Epidermal melanocyte (primary cell): ENCODE data around the gene UBAP2.
A peak's percentile ranks its signal among the peaks of the same experiment; 100 is the strongest.

Experiments used
- DNase-seq: peaks from one replicate; pipeline ENCODE4 v3.0.0; 2011; ENCODE audit warnings: low spot score; ENCODE audit not compliant: insufficient read length

Gene UBAP2, protein sequence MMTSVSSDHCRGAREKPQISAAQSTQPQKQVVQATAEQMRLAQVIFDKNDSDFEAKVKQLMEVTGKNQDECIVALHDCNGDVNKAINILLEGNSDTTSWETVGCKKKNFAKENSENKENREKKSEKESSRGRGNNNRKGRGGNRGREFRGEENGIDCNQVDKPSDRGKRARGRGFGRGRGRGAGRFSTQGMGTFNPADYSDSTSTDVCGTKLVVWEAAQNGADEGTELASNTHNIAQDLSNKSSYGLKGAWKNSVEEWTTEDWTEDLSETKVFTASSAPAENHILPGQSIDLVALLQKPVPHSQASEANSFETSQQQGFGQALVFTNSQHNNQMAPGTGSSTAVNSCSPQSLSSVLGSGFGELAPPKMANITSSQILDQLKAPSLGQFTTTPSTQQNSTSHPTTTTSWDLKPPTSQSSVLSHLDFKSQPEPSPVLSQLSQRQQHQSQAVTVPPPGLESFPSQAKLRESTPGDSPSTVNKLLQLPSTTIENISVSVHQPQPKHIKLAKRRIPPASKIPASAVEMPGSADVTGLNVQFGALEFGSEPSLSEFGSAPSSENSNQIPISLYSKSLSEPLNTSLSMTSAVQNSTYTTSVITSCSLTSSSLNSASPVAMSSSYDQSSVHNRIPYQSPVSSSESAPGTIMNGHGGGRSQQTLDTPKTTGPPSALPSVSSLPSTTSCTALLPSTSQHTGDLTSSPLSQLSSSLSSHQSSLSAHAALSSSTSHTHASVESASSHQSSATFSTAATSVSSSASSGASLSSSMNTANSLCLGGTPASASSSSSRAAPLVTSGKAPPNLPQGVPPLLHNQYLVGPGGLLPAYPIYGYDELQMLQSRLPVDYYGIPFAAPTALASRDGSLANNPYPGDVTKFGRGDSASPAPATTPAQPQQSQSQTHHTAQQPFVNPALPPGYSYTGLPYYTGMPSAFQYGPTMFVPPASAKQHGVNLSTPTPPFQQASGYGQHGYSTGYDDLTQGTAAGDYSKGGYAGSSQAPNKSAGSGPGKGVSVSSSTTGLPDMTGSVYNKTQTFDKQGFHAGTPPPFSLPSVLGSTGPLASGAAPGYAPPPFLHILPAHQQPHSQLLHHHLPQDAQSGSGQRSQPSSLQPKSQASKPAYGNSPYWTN

DNA sequence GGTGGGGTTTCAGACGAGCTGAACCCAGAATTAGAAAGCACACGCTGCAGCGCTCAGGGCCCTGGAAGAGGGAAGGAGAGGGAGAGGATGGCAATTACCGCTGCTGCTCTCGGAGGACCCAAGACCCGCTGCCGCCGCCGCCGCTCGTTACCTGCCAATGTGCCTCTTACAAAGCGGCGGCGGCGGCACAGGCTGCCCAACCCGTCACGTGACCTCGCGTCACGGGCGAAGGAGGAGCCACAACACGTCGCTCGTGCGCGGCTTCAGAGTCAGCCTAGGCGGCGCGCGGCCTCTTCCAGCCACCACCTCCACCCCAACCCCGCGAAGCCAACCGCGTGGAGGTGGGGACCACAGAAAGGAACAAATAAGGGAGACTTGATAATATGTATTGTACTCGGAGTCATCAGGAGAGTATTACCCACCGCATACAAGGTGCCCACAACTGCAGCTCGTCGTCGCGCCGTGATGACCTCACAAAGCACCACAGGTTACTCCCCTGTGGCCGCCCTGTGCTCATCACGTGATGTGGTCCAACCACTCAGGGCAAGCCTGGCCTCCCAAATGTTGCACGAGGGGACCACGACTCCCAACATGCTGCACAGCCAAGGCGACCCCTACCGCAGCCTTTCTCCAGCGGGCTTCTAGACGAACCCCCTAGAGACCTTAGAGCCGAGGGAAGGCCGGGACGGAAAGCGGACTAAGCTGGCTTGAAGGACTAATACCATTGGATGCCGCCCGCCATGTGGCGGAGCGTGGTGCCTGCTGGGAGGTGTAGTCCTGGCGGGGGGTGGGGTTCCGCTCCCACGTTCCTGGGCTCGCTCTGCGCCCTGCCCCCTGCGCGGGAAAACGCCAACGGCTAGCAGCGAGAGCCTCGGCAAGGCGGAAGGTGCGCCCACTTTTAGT is at the start of gene UBAP2:
TSS of gene UBAP2 (minus strand) at position 161 of the 903 bp plus-strand sequence. CDS start 31,739 bp downstream, outside the sequence.
- DNase-seq: peak; percentile 93

DNA sequence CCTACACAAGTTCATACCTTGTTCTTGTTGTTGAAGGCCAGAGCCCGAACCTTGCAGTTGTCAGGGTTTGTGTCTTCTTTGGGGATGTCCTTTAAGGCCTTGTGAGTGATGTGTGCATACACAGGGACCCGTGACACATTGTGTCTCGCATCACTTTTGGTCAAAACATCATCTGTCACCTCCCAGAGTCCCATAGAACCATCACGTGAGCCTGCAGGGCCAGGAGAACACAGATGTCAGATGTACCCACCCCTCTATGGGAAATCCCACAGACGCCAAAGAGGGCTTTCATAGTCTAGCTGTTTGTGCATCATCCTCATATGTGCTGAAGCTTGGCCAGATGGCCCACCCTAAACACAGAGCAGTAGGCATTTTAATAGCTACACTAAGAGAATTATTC is 49.6 kb upstream of the UBAP2 start:
- no peak for DNase-seq

DNA sequence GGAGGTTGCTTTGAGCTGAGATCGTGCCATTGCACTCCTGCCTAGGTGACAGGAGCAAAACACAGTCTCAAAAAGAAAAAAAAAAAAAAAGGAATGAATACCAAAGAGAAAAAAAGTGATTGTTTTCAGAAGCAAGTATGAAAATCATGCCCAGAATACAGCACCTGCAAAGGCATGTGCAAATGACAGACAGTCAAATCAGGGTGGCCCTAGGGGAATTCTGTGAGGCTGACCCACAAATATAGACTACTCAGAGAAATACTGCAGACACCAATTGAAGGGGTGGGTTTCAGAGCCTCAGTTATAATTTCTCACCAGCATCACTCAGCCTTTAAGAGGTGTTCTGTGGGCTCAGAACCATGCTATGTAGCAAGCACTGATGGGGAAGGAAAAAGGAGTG is 49.2 kb upstream of the UBAP2 start:
- no peak for DNase-seq

DNA sequence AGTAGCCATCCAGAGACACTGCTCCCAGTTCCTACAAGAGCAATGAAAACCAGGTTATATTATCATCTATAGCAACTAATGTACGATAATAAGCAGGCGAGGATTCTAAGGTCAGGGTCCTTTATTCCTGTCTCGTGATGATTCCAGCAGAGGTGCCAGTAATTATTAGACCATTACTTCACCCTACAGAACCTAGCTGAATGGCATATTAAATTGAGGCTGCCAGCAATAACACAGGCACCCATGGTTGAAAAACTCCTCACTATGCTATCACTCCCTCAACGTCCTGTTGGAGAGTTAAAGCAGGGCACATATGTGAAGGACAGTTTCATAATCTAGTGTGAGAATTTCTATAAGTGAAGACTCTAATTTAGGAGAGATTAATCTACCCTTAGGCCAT is 48.1 kb upstream of the UBAP2 start:
- DNase-seq: no peak

DNA sequence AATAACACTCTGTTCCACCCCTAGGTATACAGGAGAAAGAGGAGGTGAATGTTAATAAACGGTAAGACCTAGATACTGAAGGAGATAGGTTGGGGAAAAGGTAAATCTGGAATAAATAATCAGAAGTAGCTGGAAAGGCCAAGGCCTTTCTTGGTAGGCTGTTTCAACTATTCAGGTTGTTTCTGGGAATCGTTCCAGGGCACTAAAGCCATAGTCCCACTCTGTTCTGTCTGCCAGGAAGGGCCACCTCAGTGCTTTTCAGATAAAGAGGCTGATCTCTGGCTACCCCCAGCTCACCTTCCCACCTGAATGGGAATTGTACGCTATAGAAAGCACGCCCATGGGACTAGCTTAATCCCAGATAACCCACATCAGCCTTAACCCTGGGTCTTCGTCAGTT is 44.9 kb upstream of the UBAP2 start:
- no peak for DNase-seq

DNA sequence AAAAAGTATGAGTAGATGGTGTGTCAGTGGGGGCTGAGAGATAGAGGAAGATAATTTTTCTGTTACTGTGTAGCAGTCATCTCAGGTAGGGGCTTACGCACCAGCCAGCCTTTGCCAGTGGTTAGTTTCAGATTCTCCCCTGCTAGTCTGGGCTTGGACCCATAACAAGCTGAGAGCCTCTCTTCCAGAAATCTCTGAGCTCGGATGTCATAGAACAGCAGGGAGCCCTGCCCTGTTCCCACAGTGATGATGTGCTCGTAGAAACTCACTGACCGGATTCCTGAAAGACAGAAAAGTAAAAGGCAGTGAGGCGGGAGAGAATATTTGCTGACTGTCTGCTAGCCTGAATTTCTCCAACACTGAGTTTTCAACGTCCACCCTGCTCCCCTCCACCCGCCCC is 40.6 kb upstream of the UBAP2 start:
- no peak for DNase-seq

DNA sequence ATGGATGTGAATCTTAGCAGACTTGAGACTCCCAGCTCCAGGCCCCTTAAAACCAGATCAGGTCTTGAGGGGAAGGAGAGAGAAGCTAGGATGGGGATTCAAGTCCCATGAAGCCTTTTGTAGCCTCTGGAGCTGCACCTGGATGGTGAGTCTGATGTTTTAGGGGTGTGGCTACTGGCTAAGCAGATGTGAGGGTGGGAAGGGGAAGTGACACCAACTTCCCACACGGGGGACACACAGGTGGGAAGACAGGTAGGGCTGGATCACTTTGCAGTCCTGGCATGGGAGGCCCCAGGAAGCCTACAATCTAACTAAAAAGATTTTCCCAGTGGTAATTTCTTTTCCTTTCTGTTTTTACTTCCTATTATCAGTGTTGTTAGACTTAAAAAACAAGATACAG is 38.7 kb upstream of the UBAP2 start:
- no peak for DNase-seq

DNA sequence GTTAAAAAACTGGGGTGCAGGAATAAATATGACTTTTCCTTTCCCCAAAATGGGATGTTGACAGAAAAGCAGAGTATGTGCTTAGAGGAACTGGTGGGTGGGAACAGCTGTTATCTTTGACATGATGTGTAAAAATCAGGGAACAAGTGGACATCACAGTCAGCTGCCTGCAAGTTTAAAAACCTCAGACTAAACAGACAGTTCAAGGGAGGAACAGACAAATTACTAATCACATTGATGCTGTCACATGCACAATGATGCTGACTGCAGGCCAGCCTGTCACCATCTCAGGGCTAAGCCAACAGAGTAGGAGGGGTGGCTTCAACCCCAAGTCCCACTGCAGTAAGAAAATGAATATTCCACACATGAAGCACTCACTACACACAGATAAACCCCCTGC is 38.2 kb upstream of the UBAP2 start:
- no peak for DNase-seq

DNA sequence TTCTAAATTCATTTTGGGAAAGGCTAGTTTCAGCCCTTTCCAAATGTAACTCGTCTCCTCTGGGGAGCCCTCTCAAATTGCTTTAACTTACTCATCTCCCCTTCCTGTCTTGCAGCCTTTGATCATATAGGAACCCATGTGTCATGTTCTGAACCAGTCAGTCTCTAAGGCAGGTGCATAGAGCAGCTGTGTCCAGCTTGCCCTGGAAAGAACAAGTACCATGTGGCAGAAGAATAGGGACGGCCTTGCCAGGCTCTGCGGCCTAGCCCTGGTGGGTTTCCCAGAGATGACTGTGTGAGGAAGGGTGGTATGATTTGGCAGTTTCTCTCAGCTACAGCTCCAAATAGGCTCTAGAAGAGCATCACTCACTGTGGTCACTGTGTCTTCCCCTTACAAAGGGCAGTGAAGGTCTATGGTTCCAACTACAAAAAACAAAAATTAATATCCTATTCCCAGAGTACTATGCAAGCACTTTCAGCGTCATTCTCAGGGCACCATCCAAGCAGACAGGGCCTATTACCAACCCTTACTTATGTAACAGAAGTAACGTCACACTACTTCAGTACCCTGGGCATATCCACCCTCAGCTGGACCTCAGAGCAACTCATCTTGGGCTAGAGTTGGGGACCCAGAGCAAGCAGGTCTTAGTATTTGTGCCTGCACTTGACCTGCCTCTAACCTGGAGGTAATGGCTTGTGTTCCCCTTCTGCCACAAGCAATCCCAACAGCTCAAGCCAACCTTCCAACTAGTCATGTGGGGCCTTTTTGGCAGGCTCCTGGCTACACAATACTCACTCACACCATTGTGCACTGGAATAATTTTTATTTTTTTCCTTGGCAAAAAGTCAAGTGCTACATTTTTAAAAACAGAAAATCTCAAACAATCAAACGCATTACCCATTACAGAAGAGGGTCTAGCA is 37.2 kb upstream of the UBAP2 start:
- no peak for DNase-seq

DNA sequence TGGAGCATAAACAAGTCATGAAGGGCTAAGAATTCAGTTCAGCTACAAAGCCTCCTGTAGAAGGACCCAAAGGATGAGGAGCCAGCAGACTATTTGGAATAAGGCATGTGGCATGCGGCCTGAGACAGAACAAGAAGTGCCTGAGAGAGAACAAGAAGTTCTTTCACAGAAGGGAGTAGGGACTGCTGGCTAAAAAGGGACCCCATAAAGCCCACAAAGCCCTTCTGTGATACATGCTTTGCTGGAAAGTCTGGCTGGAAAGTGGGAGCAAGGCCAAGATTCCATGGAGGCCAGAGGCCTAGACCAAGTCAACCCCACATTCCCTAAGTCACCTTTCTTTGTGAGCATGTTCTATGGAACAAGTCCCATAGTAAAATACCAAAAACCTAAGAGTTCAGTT is 35.9 kb upstream of the UBAP2 start:
- DNase-seq: peak; percentile 72

DNA sequence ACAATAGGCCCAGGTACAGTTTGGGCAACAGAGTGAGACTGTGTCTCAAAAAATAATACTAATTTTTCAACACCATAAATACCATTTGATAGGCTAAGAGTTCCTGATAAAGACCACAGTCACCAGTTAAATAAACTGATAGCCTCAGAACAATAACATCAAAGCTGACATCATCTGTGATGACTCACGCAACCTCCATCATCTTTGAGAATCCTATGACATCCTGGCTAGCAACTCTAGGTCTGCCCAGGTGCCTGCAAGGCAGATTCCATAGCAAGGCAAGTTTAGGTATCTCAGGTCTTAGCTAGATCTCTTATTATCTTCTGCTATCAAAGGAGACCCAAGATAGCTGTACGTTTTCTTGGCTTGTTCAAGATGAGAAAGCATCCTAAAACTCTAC is 30.5 kb upstream of the UBAP2 start:
- DNase-seq: no peak

DNA sequence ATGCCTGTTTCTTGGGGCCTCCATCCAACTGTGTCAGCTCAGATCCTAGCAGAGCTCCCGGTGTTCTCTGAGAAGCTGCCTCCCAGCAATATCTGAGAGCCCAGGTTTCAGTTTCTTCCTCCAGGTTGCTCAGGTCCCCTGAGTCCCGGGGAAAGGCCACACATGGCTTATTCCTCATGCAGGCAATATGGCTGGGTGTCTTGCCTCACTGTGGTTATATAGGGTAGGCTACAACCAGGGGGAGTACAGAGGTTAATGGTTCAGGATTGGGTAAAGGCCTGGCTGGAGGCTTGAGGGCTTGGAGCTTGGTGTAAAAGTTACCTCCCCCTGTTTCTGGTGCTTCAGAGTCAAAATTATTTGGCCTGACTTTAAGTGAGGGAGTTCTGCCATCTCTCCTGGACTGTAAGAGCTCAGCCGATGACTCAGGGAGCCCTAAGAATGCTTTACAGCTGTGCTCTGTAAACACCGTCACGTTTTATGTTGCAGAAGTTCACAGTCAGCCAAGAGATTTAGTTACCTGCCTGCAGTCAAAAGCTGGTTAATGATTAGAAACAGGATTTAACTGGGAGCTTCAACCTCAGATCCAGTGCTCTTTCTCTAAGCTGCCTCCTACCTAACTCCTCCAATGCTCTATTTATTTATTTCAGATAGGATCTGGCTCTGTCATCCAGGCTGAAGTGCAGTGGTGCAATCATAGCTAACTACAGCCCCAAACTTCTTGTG is 24.3 kb upstream of the UBAP2 start:
- no peak for DNase-seq

DNA sequence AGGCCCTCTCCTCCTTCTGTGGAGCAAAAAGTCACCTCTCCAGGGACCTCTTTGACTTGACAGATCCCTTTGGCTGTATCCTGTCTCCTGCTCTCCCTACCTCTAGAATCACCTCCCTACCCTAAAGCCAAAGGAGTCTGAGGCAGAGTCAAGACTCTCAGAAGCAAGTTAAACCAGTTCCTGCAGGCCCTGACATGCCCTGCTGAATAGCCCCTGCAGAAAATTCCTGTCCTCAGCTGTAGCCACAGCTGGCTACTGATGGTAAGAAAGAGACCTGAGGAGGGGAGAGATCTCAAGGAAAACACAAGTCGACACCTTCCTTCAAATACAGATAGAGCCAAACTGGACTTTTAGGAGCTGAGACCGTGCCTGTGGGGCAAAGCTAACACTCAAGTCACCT is 23.7 kb upstream of the UBAP2 start:
- no peak for DNase-seq

DNA sequence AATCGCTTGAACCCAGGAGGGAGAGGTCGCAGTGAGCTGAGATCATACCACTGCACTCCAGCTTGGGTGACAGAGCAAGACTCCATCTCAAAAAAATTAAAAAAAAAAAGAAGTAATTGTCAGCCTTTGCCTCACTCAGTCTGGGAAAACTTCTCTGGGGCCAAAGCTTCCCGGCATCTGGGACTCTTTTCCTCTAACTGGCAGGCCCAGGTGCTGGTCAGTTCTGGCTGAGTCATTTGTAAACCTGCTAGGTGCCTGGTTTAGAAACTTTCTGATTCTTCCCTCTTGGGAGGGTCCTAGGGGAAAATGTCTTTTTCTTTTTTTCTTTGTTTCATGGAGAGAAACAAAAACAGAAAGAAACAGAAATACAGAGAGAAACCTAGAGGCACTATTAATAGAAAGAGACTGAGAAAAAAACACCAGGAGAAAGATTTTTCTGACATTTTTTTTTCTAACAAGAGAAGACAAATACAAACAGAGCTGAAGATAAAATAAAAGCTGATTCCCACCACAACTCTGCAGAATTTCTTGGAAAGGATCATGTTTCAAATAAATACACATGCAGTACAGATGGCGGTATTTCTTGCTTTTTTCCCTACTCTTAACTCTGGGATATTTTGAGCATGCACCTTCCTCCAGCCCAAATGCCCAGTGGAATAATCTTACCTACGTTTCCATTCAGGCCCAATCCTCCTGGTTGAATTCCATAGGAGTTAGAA is 22.1 kb upstream of the UBAP2 start:
- DNase-seq: no peak

DNA sequence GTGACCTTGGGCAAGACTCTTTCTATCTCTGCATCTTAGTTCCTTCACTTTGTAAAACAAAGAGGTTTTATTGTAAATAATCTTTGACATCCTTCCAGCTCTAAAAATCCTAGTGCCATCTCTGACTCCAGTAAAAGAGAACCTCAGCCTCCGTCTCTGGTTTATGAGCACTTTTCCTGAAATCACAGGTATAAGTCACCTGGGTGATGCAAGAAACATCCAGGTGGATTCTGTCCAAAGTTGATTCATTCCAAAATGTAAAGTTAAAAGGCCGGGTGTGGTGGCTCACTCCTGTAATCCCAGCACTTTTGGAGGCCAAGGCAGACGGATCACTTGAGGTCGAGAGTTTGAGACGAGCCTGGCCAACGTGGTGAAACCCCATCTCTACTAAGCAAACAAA is 21.1 kb upstream of the UBAP2 start:
- no peak for DNase-seq

DNA sequence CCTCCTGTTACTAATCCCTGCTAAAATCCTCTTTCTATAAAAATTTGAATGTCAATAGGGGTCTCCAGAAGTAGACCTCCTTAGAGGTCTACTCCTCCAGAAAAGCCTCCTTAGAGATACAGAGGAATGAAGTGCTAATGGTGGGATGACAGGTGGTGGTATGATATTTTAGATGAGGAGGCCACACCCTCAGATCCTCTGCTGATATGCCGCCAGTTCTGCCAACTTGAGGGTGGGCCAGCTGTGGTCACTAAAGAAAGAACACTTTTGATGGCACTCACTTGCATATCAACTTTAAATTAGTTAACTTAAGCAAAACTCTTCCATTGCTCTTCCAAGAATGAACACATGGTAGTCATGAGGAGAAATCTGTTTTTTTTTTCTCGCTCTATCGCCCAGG is 16.9 kb upstream of the UBAP2 start:
- DNase-seq: no peak

DNA sequence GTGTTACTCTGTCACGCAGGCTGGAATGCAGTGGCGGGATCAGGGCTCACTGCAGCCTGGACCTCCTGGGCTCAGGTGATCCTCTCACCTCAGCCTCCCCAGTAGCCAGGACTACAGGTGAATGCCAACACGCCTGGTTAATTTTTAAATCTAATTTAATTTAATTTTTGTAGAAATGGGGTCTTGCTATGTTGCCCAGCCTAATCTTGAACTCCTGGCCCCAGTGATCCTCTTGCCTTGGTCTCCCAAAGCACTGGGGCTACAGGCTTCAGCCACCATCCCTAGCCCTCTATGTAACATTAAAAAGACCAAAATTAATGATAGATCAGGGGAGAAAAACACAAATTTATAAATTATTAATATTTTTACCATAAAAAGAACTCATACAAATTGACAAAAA is 11.3 kb upstream of the UBAP2 start:
- DNase-seq: no peak

DNA sequence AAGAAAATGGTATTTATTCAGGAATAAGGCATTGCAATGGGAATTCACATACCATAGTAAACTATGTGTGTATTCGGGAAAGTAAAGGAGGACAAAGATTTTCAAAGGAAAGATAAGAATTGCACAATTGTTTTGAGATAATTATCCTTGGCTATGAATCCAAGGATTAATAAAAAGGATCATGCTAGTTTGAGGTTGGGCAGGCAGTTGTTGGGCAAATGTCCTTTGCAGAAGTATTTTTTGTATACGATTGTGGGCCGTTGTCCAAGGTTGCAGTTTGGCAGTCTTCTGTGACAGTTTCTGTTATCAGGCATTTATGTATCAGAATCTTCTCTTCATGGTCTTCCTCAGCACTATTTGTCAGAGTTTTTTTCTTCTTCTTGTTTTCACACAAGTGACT is 10.6 kb upstream of the UBAP2 start:
- DNase-seq: no peak
